Measurements from ENCODE around the gene GLTP.
"Not testable (repeated sequence)": the region's sequence is repeated elsewhere in the genome, so short reads cannot be mapped to it uniquely, and the experiment has no call there.

GLTP gene

GRCh38 chr12:109902891-109903418 is 22.6 kb upstream of the GLTP start:
- no peak for DNase-seq (ENCODE audit: low read depth in 2 of 2)

- DNase-seq (ENCODE audit: low read depth in 2 of 2) = no peak
Observed at GRCh38 chr12:109900752-109901580, 20.6 kb upstream of the GLTP start.

- DNase-seq (ENCODE audit: low read depth in 2 of 2) = peak; percentile 56
Observed at GRCh38 chr12:109899783-109900751, 19.7 kb upstream of the GLTP start, which contains the start of gene TCHP. Gene TCHP (plus strand): TSS chr12:109900274. CDS start chr12:109903027, 2,753 bp downstream.

- not testable (repeated sequence) for DNase-seq (ENCODE audit: low read depth in 2 of 2)
Observed at GRCh38 chr12:109899345-109899744, 19.0 kb upstream of the GLTP start.

- DNase-seq (ENCODE audit: low read depth in 2 of 2) = no peak
Observed at GRCh38 chr12:109897029-109897428, 16.7 kb upstream of the GLTP start.

- no peak for DNase-seq (ENCODE audit: low read depth in 2 of 2)
Observed at GRCh38 chr12:109896188-109896587, 15.8 kb upstream of the GLTP start.

GRCh38 chr12:109894939-109895338 is 14.6 kb upstream of the GLTP start:
- no peak for DNase-seq (ENCODE audit: low read depth in 2 of 2)

GRCh38 chr12:109893261-109893995 is 13.1 kb upstream of the GLTP start:
- no peak for DNase-seq (ENCODE audit: low read depth in 2 of 2)

- DNase-seq (ENCODE audit: low read depth in 2 of 2) = no peak
Observed at GRCh38 chr12:109892748-109893147, 12.4 kb upstream of the GLTP start.

GRCh38 chr12:109892165-109892715 is 11.9 kb upstream of the GLTP start:
- DNase-seq (ENCODE audit: low read depth in 2 of 2) = no peak

GRCh38 chr12:109891731-109892130 is 11.4 kb upstream of the GLTP start:
- DNase-seq (ENCODE audit: low read depth in 2 of 2) = not testable (repeated sequence)

GRCh38 chr12:109890620-109891170 is 10.4 kb upstream of the GLTP start:
- no peak for DNase-seq (ENCODE audit: low read depth in 2 of 2)

- no peak for DNase-seq (ENCODE audit: low read depth in 2 of 2)
Observed at GRCh38 chr12:109888179-109889020, 8.1 kb upstream of the GLTP start.

GRCh38 chr12:109885616-109886015 is 5.3 kb upstream of the GLTP start:
- DNase-seq (ENCODE audit: low read depth in 2 of 2) = no peak

- DNase-seq (ENCODE audit: low read depth in 2 of 2) = no peak
Observed at GRCh38 chr12:109883461-109883860, 3.1 kb upstream of the GLTP start.

- DNase-seq (ENCODE audit: low read depth in 2 of 2) = no peak
Observed at GRCh38 chr12:109881752-109882151, 1.4 kb upstream of the GLTP start.

- DNase-seq (ENCODE audit: low read depth in 2 of 2) = no peak
Observed at GRCh38 chr12:109880938-109881337, 597 bp upstream of the GLTP start.

- no peak for DNase-seq (ENCODE audit: low read depth in 2 of 2)
Observed at GRCh38 chr12:109879351-109880042, 844 bp downstream of the GLTP start.

- no peak for DNase-seq (ENCODE audit: low read depth in 2 of 2)
Observed at GRCh38 chr12:109878749-109879148, 1.6 kb downstream of the GLTP start.

All from activated CD4-positive, alpha-beta T cell treated with anti-CD3 and anti-CD28 coated beads for 24 hours (primary cell).